Measurements from ENCODE around the gene AARS2.

- TF ChIP-seq CTCF (IDR thresholded peaks at IDR 0.05; ENCODE audit: low read length): no peak
- no peak for TF ChIP-seq EZH2 (IDR thresholded peaks at IDR 0.05; ENCODE audit: borderline replicate concordance, low read length)
These were observed 22.5 kb upstream of the AARS2 start for GRCh38 chr6:44335631-44336030.

Data from OCI-LY1 (cell line).